SK-N-SH treated with all-trans-retinoic acid at 6 μM for 48 hours (cell line): Measurements from ENCODE around the gene MXRA8.
"Not testable (repeated sequence)": the region's sequence is repeated elsewhere in the genome, so short reads cannot be mapped to it uniquely, and the experiment has no call there.

Experiments
- ATAC-seq: fragments of 200-7000 bp; cut with Tn5 transposase; 3 replicates; pipeline ENCODE4 v1.9.1; 2020; ENCODE audit warnings: mild to moderate bottlenecking, moderate library complexity
- ARNTL ChIP-seq: fragments of 450-650 bp; formaldehyde crosslinking; IDR thresholded peaks from 2 replicates; pipeline ENCODE4 v1.5.0; 2020; ENCODE audit warnings: low read depth, mild to moderate bottlenecking, moderate library complexity, borderline replicate concordance
- BACH2 ChIP-seq: fragments of 250-450 bp; sonication (Bioruptor Pico); IDR thresholded peaks from 2 replicates; pipeline ENCODE4 v1.9.0; 2021; ENCODE audit warnings: mild to moderate bottlenecking, borderline replicate concordance
- CREB5 ChIP-seq: fragments of 250-450 bp; sonication (Bioruptor Pico); IDR thresholded peaks from 2 replicates; pipeline ENCODE4 v1.5.1; 2020; ENCODE audit warnings: low read depth, mild to moderate bottlenecking, moderate library complexity
- CSDC2 ChIP-seq: fragments of 250-450 bp; sonication (Bioruptor Pico); IDR thresholded peaks from 2 replicates; pipeline ENCODE4 v1.5.0; 2020; ENCODE audit warnings: mild to moderate bottlenecking, moderate library complexity
- ESRRG ChIP-seq: fragments of 250-450 bp; sonication (Bioruptor Pico); IDR thresholded peaks from 2 replicates; pipeline ENCODE4 v1.6.1; 2021; ENCODE audit warnings: mild to moderate bottlenecking
- GLIS3 ChIP-seq: fragments of 250-450 bp; sonication (Bioruptor Pico); IDR thresholded peaks from 2 replicates; pipeline ENCODE4 v1.5.0; 2020; ENCODE audit warnings: mild to moderate bottlenecking, moderate library complexity
- ISL1 ChIP-seq: fragments of 250-450 bp; sonication (Bioruptor Pico); IDR thresholded peaks from 2 replicates; pipeline ENCODE4 v2.1.2; 2022; ENCODE audit warnings: mild to moderate bottlenecking, moderate library complexity
- OSR1 ChIP-seq: fragments of 250-450 bp; sonication (Bioruptor Pico); IDR thresholded peaks from 2 replicates; pipeline ENCODE4 v1.8.0; 2022; ENCODE audit warnings: moderate library complexity, mild to moderate bottlenecking, inconsistent platforms
- PATZ1 ChIP-seq: fragments of 250-450 bp; sonication (Bioruptor Pico); IDR thresholded peaks from 2 replicates; pipeline ENCODE4 v1.8.0; 2020; ENCODE audit warnings: mild to moderate bottlenecking, moderate library complexity, borderline replicate concordance
- POU6F1 ChIP-seq: fragments of 250-450 bp; sonication (Bioruptor Pico); IDR thresholded peaks from 2 replicates; pipeline ENCODE4 v1.8.0; 2021; ENCODE audit warnings: low read depth, mild to moderate bottlenecking, moderate library complexity, borderline replicate concordance
- PPARA ChIP-seq: fragments of 250-450 bp; sonication (Bioruptor Pico); IDR thresholded peaks from 2 replicates; pipeline ENCODE4 v1.5.0; 2020; ENCODE audit warnings: mild to moderate bottlenecking, borderline replicate concordance
- RARB ChIP-seq: fragments of 250-450 bp; sonication (Bioruptor Pico); IDR thresholded peaks from 2 replicates; pipeline ENCODE4 v1.8.0; 2021; ENCODE audit warnings: mild to moderate bottlenecking, moderate library complexity
- SNAI2 ChIP-seq: fragments of 250-450 bp; sonication (Bioruptor Pico); IDR thresholded peaks from 2 replicates; pipeline ENCODE4 v1.5.0; 2020; ENCODE audit warnings: mild to moderate bottlenecking, moderate library complexity
- TCF4 ChIP-seq: fragments of 250-450 bp; sonication (Bioruptor Pico); IDR thresholded peaks from 2 replicates; pipeline ENCODE4 v1.8.0; 2021; ENCODE audit warnings: mild to moderate bottlenecking, moderate library complexity, borderline replicate concordance
- ZC3H10 ChIP-seq: fragments of 250-450 bp; sonication (Bioruptor Pico); IDR thresholded peaks from 2 replicates; pipeline ENCODE4 v1.5.1; 2021; ENCODE audit warnings: mild to moderate bottlenecking, moderate library complexity
- ZFP3 ChIP-seq: fragments of 250-450 bp; sonication (Bioruptor Pico); IDR thresholded peaks from 2 replicates; pipeline ENCODE4 v1.5.0; 2020; ENCODE audit warnings: mild to moderate bottlenecking, moderate library complexity
- ZFP30 ChIP-seq: fragments of 450-650 bp; formaldehyde crosslinking; IDR thresholded peaks from 2 replicates; pipeline ENCODE4 v1.5.0; 2022; ENCODE audit warnings: mild to moderate bottlenecking, moderate library complexity
- ZNF565 ChIP-seq: fragments of 450-650 bp; formaldehyde crosslinking; conservative IDR thresholded peaks from 2 replicates; pipeline ENCODE4 v1.5.0; 2020; ENCODE audit warnings: low read depth, mild to moderate bottlenecking, moderate library complexity
- ZNF70 ChIP-seq: fragments of 450-650 bp; formaldehyde crosslinking; IDR thresholded peaks from 2 replicates; pipeline ENCODE4 v1.5.0; 2020; ENCODE audit warnings: mild to moderate bottlenecking, moderate library complexity
- ZNF8 ChIP-seq: fragments of 450-650 bp; formaldehyde crosslinking; IDR thresholded peaks from 2 replicates; pipeline ENCODE4 v1.5.0; 2020; ENCODE audit warnings: mild to moderate bottlenecking, moderate library complexity
- TF ChIP-seq, protein P1 (sequence below): fragments of 250-450 bp; sonication (Bioruptor Pico); IDR thresholded peaks from 2 replicates; pipeline ENCODE4 v1.5.0; 2020; ENCODE audit warnings: mild to moderate bottlenecking, moderate library complexity

MXRA8 gene

DNA sequence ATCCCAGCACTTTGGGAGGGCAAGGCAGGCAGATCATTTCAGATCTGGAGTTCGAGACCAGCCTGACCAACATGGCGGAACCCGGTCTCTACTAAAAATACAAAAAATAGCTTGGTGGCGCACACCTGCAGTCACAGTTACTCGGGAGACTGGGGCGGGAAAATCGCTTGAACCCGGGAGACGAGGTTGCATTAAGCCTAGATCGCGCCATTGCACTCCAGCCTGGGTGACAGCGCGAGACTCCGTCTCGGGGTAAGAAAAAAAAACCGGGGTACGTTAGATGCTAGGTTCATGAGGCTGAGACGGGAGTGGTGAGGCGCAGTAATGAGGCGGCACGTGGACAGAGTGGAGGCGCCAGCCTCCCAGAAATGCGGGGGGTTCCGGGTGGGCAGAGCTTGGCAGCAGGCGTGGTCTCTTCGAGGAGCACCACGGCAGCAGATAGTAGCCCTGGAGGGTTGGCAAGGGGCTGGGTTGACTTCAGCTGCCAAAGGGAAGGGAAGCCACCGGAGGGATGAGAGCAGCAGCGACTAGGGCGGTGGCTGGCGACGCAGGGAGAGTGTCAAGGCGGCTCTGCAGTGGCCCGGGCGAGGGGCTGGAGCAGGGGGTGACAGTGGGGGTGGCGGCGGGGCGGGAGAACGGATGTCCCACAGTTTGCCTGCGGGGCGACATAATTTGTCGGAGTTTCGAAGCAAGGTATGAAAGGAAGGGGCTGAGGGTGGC lies 47.9 kb upstream of the MXRA8 start (continued):
- TF ChIP-seq CREB5 (CRISPR knock-in tag), result no peak
- TF ChIP-seq ARNTL (CRISPR knock-in tag), result no peak
- no peak for TF ChIP-seq ZNF8 (CRISPR knock-in tag)
- TF ChIP-seq BACH2 (CRISPR knock-in tag), result no peak

DNA sequence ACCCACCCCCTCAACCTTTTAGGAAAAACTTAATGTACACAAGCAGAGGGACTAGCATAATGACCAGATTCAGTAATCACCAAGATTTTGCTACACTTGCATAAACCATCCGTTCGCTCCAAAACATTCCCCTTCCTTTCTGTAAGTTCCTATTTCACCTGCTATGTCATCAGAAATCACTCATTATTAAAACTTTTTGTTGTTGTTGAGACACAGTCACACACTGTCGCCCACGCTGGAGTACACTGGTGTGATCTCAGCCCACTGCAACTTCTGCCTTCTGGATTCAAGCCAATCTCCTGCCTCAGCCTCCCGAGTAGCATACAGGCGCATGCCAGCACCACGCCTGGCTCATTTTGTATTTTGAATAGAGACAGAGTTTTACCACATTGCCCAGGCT lies 45.3 kb upstream of the MXRA8 start:
- no peak for ATAC-seq
- TF ChIP-seq CREB5 (CRISPR knock-in tag) (no peak), ISL1 (CRISPR knock-in tag) (no peak), PATZ1 (CRISPR knock-in tag) (no peak), ZFP3 (CRISPR knock-in tag) (no peak), TCF4 (no peak), PPARA (CRISPR knock-in tag) (no peak), SNAI2 (no peak), GLIS3 (CRISPR knock-in tag) (no peak), ZC3H10 (no peak), ARNTL (CRISPR knock-in tag) (no peak), ZNF565 (CRISPR knock-in tag) (no peak), ESRRG (no peak), OSR1 (CRISPR knock-in tag) (no peak), POU6F1 (CRISPR knock-in tag) (no peak)

- not testable (repeated sequence) for ATAC-seq
Measured at GRCh38 chr1:1402901-1403392, 44.6 kb upstream of the MXRA8 start.

GRCh38 chr1:1402072-1402900 lies 43.9 kb upstream of the MXRA8 start:
- ATAC-seq, result no peak
- no peak for TF ChIP-seq ZFP3 (CRISPR knock-in tag)
- no peak for TF ChIP-seq ZFP30 (CRISPR knock-in tag)
- no peak for TF ChIP-seq POU6F1 (CRISPR knock-in tag)
- TF ChIP-seq BACH2 (CRISPR knock-in tag), result no peak
- no peak for TF ChIP-seq RARB
- TF ChIP-seq ISL1 (CRISPR knock-in tag), result no peak
- TF ChIP-seq ZNF565 (CRISPR knock-in tag), result no peak
- no peak for TF ChIP-seq PATZ1 (CRISPR knock-in tag)
- TF ChIP-seq TCF4, result no peak
- TF ChIP-seq ZNF70 (CRISPR knock-in tag), result no peak
- TF ChIP-seq, protein P1, sequence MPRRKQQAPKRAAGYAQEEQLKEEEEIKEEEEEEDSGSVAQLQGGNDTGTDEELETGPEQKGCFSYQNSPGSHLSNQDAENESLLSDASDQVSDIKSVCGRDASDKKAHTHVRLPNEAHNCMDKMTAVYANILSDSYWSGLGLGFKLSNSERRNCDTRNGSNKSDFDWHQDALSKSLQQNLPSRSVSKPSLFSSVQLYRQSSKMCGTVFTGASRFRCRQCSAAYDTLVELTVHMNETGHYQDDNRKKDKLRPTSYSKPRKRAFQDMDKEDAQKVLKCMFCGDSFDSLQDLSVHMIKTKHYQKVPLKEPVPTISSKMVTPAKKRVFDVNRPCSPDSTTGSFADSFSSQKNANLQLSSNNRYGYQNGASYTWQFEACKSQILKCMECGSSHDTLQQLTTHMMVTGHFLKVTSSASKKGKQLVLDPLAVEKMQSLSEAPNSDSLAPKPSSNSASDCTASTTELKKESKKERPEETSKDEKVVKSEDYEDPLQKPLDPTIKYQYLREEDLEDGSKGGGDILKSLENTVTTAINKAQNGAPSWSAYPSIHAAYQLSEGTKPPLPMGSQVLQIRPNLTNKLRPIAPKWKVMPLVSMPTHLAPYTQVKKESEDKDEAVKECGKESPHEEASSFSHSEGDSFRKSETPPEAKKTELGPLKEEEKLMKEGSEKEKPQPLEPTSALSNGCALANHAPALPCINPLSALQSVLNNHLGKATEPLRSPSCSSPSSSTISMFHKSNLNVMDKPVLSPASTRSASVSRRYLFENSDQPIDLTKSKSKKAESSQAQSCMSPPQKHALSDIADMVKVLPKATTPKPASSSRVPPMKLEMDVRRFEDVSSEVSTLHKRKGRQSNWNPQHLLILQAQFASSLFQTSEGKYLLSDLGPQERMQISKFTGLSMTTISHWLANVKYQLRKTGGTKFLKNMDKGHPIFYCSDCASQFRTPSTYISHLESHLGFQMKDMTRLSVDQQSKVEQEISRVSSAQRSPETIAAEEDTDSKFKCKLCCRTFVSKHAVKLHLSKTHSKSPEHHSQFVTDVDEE (CRISPR knock-in tag), result no peak
- TF ChIP-seq ZC3H10, result no peak
- no peak for TF ChIP-seq CSDC2 (CRISPR knock-in tag)
- no peak for TF ChIP-seq PPARA (CRISPR knock-in tag)
- TF ChIP-seq SNAI2, result no peak
- TF ChIP-seq GLIS3 (CRISPR knock-in tag), result no peak
